ENCODE data around the gene MBD5.
"Not testable (repeated sequence)": the region's sequence is repeated elsewhere in the genome, so short reads cannot be mapped to it uniquely, and the experiment has no call there.

Gene MBD5

GRCh38 chr2:148528356-148529064 lies 507.6 kb downstream of the MBD5 start:
- DNase-seq: no peak

GRCh38 chr2:148529745-148530144 lies 508.9 kb downstream of the MBD5 start:
- DNase-seq: no peak

- DNase-seq: no peak
Measured at GRCh38 chr2:148530350-148530749, 509.5 kb downstream of the MBD5 start.

- DNase-seq: no peak
Measured at GRCh38 chr2:148531235-148531634, 510.3 kb downstream of the MBD5 start.

GRCh38 chr2:148531669-148532428 lies 511.0 kb downstream of the MBD5 start:
- DNase-seq: no peak

GRCh38 chr2:148533004-148533403 lies 512.1 kb downstream of the MBD5 start:
- no peak for DNase-seq

GRCh38 chr2:148533685-148534084 lies 512.8 kb downstream of the MBD5 start:
- DNase-seq: no peak

- no peak for DNase-seq
Measured at GRCh38 chr2:148534416-148535204, 513.7 kb downstream of the MBD5 start.

GRCh38 chr2:148538375-148538774 lies 517.5 kb downstream of the MBD5 start:
- no peak for DNase-seq

GRCh38 chr2:148540022-148540421 lies 519.1 kb downstream of the MBD5 start:
- DNase-seq: no peak

GRCh38 chr2:148541792-148542191 lies 520.9 kb downstream of the MBD5 start:
- DNase-seq: no peak

GRCh38 chr2:148542614-148543013 lies 521.7 kb downstream of the MBD5 start:
- DNase-seq: no peak

- not testable (repeated sequence) for DNase-seq
Measured at GRCh38 chr2:148543088-148543540, 522.2 kb downstream of the MBD5 start.

- DNase-seq: no peak
Measured at GRCh38 chr2:148545390-148546256, 524.7 kb downstream of the MBD5 start.

GRCh38 chr2:148546270-148546669 lies 525.4 kb downstream of the MBD5 start:
- no peak for DNase-seq

GRCh38 chr2:148548716-148549400 lies 528.0 kb downstream of the MBD5 start:
- no peak for DNase-seq

- no peak for DNase-seq
Measured at GRCh38 chr2:148552675-148553331, 531.9 kb downstream of the MBD5 start.

- DNase-seq: no peak
Measured at GRCh38 chr2:148553332-148553887, 532.5 kb downstream of the MBD5 start.

- DNase-seq: no peak
Measured at GRCh38 chr2:148554459-148555247, 533.8 kb downstream of the MBD5 start.
